Measurements from ENCODE around the gene NPIPA1.
"Not testable (repeated sequence)": the region's sequence is repeated elsewhere in the genome, so short reads cannot be mapped to it uniquely, and the experiment has no call there.

The NPIPA1 gene

DNA sequence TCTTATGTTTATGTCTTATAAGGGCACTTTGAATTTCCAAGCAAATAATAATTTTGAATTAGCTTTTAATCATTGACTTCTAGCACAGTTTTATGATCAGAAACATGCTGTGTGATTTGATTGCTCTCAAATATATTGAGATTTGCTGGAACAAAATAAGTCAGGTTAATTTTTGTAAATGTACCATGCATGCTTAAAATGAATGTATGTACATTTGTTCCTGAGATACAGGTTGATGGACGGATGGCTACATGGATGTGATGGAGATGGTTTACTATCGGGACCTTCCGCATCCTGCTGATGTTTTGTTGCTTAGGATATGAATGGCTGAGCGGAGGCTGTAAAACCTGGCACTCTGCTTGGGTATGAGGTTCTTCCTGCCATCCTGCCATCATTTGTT lies at the start of gene NPIPA1:
TSS of gene NPIPA1 (plus strand) at position 301 of the 400 bp plus-strand sequence. CDS start at position 301, 0 bp downstream.
- DNase-seq = not testable (repeated sequence)

DNA sequence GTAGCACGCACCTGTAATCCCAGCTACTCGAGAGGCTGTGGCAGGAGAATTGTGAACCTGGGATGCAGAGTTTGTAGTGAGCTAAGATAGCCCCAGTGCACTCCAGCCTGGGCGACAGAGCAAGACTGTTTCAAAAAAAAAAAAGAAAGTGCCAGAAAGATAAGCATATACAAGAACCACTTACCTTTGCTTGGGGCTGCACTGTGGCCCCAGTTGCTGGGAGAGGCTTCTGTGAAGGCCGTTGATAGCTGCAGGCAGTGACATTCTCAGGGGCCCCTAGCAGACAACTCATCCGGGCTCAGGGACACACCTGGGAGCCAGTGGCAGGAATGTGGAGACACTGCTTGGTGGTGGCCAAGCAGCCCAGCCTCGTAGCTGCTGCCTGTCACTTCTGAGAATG lies 45.1 kb upstream of the NPIPA1 start:
- DNase-seq = not testable (repeated sequence)

DNA sequence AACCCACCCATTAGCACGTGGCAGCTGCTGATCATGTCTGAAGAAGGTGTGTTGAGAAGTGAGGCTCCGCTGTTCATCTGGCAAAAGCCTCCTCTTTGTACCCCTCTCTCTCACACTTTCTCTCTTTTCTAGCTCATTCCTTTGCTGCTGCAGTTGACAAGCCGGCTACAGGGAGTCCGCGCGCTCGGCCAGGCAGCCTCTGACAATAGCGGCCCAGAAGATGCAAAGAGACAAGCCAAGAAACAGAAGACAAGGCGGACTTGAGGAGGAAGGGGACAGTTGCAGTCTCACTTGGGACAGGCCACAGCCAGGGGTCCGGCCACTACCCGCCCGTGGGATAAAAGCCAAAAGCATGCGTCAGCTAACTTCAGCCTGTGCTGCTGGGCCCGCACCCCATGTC lies 41.9 kb upstream of the NPIPA1 start:
- not testable (repeated sequence) for DNase-seq

DNA sequence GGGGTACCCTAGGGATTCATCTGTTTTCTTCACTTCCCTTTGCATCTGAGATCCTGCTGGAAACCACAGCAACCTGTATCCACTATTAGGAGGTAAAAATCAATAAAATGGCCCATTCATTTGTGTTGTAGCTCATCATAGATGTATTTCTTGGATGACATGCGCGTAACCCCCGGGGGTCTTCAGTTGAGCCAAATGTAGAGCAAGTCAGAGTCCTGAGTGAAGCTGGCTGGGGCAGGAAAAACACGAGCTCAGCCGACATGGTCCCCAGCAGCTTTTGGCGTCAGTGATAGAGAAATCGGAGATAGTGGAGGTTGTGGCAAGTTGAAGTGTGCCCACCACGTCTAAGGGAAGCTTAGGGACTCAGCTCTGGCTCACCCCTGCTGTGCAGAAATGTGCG lies 41.2 kb upstream of the NPIPA1 start:
- not testable (repeated sequence) for DNase-seq

DNA sequence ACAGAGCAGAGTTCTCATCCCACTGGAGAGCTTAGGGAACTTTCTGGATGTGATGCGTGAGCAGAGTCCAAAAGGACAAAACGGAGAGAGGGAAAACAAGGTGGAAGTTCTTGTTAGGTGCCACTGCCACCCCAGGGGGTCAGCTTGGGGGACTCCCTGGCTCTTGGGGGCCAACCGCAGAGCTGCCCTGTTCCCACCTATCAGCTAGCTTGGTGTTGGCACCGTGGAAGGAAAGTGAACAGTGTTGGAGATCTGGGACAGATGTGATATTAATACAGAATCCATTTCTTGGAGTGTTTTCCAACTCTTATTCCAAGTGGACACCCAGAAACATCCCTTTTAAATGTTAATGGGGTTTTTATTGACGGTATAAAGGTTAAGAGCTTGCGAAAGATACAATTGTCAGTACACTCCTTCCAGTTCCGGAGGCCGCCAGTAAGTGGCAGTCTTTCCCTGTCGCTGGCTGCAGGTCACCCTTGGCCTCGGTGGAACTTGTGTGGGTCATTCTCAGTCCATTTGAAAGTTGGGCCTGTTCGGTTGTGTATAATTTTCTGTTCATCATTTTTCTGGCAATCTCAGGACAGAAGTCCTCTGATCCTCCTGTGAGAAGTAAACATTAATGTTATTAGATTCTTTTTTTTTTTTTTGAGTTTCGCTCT lies 40.1 kb upstream of the NPIPA1 start:
- DNase-seq = not testable (repeated sequence)

DNA sequence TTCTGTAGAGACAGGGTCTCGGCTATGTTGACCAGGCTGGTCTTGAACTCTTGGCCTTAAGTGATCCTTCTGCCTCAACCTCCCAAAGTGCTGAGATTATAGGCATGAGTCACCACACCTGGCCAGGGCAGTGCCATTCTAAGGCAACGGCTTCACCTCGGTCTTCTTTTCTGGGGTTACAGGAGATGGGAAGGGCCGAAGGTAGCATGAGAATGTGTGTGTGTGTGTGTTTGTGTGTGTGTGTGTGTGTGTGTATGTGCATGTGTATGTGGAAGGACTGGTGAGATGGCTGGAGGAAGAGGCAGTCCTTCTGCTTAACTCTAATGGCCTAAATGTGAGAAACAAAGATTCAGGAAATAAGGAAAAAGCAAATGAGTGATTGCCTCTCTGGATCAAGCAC lies 39.1 kb upstream of the NPIPA1 start:
- not testable (repeated sequence) for DNase-seq

DNA sequence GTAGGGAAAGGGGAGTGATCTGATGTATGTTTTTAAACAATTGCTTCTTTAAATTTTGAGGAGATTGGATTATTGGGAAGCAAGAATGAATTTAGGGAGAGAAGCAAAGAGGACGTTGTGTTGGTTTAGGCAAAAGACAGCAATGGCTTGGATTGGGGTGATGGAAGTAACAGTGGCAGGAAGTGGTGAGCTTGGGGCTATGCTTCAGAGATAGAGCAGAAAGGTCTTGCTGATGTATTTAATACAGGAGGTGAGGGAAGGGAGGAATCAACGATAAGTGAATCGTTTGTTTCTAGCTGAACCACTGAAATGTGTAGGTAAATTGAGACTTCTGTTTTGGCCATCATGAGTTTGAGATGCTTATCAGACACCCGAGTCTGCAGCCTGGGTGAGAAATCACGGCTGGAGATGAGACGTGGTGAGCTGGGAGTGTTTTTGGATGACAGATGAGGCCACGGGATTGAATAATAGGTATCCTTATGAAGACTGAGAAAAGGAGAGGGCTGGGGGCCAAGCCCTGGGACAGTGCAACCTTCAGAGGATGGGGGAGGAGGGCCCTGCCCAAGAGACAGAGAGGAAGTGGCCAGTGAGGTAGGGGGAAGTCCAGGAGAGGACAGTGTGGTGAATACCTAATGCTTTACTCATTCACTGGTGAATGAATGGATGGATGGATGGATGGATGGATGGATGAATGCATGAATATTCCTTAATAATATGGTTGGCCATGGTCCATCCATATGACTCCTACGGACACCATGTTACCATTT lies 33.9 kb upstream of the NPIPA1 start:
- DNase-seq = not testable (repeated sequence)

DNA sequence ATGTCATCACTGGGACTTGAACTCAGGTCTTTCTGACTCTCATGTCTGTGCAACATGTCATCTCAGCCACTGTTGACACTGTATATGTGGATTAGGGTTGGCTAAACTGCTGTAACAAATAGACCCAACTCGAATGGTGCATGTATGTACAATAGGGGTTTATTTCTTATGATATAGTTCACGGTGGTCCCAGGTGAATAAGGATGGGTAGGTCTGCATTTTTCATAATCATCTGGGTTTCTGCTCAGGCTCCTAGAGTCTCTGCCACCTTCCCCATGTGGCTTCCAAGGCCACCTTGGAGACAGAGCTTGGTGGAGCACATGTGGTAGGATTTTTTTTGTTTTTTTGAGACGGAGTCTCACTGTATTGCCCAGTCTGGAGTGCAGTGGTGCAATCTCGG lies 27.5 kb upstream of the NPIPA1 start:
- not testable (repeated sequence) for DNase-seq

DNA sequence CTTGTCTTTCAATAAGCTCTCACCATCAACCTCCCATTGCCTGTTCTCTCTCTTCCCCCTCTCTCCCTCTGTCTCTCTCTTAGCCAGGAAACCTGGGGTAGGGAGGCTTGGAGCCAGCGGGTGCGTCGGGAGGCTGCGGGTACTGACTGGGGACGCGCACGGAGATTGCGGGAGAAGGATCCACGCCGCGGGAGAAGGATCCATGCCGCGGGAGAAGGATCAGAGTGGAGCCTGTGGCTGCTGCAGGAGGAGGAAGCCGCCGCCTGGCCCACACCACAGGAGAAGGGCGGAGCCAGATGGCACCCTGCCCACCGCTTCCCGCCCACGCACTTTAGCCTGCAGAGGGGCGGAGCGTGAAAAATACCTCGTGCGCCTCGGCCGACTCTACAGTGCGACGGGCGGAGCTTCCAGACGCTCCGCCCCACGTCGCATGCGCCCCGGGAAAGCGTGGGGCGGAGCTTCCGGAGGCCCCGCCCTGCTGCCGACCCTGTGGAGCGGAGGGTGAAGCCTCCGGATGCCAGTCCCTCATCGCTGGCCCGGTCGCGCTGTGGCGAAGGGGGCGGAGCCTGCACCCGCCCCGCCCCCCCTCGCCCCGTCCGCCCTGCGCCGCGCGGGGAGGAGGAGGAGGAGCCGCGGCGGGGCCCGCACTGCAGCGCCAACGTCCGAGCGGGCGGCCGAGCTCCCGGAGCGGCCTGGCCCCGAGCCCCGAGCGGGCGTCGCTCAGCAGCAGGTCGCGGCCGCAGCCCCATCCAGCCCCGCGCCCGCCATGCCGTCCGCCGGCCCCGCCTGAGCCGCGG lies 26.2 kb upstream of the NPIPA1 start:
- not testable (repeated sequence) for DNase-seq

DNA sequence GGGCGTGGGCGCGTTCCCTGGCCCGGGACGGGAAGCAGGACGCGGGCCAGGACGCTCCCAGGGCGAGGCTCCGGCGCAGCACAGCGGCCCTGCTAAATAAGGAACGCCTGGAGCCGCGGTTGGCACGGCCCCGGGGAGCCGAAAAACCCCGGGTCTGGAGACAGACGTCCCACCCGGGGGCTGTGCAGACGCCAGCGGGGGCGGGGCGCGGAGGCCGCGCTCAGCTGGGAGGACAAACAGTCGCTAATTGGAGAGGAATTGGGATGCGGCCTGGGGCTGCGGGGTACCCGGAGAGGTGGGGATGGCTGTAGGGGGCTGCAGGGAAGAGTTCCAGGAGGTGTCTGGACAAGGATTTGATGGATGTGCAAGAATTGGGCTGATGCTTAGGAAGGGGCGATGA lies 25.3 kb upstream of the NPIPA1 start:
- not testable (repeated sequence) for DNase-seq

DNA sequence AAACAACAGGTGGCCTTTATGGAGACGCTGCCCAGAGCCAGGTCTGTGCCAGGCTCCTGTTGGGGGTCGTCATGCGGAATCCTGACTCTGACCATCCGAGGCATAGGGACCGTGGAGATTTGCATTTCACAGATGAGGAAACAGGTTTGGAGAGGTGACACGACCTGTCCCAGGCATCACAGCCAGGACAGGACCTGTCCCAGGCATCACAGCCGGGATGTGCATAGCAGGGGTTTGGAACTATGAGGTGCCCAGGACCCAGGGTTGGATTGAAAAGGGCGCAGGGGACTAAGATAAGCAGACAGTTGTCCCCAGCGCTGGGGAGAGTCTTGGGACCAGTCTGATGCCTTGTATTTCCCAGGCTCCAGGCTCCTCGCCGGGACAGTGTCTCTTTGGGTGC lies 24.7 kb upstream of the NPIPA1 start:
- DNase-seq = not testable (repeated sequence)

DNA sequence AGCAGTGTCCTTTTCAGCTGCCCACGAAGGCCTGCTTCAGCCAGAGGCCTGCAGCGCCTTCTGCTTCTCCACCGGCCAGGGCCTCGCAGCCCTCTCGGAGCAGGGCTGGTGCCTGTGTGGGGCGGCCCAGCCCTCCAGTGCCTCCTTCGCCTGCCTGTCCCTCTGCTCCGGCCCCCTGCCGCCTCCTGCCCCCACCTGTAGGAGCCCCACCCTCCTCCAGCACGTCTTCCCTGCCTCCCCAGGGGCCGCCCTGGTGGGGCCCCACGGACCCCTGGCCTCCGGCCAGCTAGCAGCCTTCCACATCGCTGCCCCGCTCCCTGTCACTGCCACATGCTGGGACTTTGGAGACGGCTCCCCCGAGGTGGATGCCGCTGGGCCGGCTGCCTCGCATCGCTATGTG lies 18.7 kb upstream of the NPIPA1 start:
- not testable (repeated sequence) for DNase-seq

DNA sequence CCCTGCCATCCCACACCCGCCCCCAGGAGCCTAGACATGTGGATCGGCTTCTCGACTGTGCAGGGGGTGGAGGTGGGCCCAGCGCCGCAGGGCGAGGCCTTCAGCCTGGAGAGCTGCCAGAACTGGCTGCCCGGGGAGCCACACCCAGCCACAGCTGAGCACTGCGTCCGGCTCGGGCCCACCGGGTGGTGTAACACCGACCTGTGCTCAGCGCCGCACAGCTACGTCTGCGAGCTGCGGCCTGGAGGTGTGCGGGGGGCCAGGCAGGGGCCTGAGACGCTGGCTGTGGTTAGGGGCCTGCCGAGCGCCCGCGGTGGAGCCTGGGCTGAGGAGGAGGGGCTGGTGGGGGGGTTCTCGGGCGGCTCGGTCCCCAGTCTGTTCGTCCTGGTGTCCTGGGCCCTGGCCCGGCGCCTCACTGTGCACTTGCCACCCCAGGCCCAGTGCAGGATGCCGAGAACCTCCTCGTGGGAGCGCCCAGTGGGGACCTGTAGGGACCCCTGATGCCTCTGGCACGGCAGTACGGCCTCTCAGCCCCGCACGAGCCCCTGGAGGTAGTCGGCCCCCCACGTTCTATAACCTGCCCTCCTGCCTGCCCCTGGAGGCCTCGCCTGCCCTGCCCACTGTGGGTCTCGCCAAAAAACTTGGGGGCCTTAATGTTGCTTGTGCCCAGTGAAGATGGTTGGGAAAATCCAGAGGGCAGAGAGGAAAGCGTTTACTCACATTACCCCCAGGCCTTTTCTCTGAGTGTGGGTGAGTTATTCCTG lies 17.2 kb upstream of the NPIPA1 start:
- DNase-seq = not testable (repeated sequence)

DNA sequence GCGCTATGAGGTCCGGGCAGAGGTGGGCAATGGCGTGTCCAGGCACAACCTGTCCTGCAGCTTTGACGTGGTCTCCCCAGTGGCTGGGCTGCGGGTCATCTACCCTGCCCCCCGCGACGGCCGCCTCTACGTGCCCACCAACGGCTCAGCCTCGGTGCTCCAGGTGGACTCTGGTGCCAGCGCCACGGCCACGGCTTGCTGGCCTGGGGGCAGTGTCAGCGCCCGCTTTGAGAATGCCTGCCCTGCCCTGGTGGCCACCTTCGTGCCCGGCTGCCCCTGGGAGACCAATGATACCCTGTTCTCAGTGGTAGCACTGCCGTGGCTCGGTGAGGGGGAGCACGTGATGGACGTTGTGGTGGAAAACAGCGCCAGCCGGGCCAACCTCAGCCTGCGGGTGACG lies 15.0 kb upstream of the NPIPA1 start:
- not testable (repeated sequence) for DNase-seq

DNA sequence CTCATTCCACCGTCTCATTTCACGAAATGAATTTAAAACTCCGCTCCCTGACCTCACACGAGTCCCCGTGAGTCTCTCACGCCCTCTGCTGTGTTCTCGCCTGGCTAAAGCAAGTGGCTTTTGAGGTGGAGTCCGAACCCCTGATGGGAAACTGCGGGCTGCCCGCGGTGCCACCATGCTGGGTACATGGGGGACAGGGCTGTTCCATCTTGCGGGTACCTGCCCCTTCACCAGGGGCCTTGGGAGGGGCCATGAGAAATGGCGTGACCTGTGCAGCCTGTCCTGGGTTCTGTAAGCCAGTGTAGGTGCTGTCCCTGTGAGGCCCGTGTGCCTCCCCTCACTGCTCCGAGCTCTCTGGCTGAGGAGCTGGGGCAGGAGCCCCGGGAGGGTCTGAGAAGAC lies 14.3 kb upstream of the NPIPA1 start:
- not testable (repeated sequence) for DNase-seq

DNA sequence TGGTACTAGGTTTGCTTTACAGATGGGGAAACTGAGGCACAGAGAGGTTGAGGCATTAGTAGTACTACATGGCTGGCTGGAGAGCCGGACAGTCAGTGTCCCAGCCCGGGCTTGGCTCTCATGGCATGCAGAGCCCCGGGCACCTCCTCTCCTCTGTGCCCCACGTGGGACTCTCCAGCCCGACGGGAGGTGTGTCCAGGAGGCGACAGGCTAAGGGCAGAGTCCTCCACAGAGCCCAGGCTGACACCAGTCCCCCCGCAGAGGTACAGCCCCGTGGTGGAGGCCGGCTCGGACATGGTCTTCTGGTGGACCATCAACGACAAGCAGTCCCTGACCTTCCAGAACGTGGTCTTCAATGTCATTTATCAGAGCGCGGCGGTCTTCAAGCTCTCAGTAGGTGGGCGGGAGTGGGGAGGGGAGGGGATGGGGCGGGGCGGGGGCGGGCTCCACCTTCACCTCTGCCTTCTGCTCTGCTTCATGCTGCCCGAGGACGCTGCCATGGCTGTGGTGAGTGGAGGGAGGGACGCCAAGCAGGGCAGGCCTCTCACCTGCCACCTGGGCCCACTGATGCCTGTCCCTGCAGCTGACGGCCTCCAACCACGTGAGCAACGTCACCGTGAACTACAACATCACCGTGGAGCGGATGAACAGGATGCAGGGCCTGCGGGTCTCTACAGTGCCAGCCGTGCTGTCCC lies 13.7 kb upstream of the NPIPA1 start:
- not testable (repeated sequence) for DNase-seq

DNA sequence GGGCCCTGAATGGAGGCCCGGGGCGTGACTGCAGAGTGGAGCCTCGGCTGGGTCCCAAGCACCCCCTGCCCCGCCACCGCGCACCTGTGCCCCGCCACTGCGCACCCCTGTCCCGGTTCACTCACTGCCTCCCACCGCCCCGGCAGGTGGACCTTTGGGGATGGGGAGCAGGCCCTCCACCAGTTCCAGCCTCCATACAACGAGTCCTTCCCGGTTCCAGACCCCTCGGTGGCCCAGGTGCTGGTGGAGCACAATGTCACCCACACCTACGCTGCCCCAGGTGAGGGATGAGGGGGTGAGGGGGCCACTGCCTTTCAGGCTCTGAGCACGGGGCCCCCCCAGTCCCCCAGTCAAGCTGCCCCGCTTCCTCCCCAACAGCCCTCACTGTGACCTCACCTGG lies 12.9 kb upstream of the NPIPA1 start:
- DNase-seq = not testable (repeated sequence)

DNA sequence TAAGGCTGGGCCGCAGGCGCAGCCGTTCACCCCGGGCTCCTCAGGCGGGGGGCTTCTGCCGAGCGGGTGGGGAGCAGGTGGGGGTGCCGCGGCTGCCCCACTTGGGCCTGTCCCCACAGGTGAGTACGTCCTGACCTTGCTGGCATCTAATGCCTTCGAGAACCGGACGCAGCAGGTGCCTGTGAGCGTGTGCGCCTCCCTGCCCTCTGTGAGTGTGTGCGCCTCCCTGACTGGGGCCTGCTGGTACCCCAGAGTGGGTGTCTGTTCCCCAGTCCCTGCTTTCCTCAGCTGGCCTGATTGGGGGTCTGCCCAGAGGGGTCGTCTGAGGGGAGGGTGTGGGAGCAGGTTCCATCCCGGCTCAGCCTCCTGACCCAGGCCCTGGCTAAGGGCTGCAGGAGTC lies 12.3 kb upstream of the NPIPA1 start:
- DNase-seq = not testable (repeated sequence)

DNA sequence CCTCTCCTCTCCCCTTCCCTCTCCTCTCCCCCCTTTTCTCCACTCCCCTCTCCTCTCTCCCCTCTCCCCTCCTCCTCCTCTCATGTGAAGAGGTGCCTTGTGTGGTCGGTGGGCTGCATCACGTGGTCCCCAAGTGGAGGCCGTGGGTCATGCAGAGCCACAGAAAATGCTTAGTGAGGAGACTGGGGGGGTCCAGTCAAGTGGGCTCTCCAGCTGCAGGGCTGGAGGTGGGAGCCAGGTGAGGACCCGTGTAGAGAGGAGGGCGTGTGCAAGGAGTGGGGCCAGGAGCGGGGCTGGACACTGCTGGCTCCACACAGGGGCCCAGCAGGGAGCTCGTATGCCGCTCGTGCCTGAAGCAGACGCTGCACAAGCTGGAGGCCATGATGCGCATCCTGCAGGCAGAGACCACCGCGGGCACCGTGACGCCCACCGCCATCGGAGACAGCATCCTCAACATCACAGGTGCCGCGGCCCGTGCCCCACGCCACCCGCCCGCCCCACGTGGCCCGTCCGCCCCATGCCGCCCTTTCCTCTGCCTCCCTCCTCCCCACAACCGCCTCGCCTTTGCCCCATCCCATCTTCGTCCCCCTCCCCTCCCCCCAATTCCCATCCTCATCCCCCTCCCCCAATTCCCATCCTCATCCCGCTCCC lies 9.1 kb upstream of the NPIPA1 start:
- not testable (repeated sequence) for DNase-seq

DNA sequence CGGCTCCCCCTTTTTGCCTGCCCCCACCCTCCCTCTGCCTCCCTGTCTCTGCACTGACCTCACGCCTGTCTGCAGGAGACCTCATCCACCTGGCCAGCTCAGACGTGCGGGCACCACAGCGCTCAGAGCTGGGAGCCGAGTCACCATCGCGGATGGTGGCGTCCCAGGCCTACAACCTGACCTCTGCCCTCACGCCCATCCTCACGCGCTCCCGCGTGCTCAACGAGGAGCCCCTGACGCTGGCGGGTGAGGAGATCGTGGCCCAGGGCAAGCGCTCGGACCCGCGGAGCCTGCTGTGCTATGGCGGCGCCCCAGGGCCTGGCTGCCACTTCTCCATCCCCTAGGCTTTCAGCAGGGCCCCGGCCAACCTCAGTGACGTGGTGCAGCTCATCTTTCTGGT lies 8.1 kb upstream of the NPIPA1 start:
- not testable (repeated sequence) for DNase-seq

DNA sequence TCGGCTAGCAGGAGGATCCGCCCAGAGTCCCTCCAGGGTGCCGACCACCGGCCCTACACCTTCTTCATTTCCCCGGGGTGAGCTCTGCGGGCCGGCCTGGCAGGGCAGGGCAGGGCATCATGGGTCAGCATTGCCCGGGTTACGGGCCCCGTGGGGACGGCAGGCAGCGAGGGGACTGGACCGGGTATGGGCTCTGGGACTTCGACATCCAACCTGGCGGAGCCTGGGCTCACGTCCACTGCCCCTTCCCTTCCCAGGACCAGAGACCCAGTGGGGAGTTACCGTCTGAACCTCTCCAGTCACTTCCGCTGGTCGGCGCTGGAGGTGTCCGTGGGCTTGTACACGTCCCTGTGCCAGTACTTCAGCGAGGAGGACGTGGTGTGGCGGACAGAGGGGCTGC lies 7.0 kb upstream of the NPIPA1 start:
- not testable (repeated sequence) for DNase-seq
